GM19099 (cell line): Measurements from ENCODE around the gene IQGAP3.
A peak's percentile ranks its signal among the peaks of the same experiment; 100 is the strongest.

Source experiments
- POLR2A ChIP-seq: IDR thresholded peaks from 3 replicates; pipeline ENCODE4 v1.6.1; 2011; ENCODE audit warnings: low read depth; ENCODE audit not compliant: insufficient read length; ENCODE audit errors: extremely low read depth

IQGAP3 gene

GRCh38 chr1:156493742-156494141 lies 78.6 kb downstream of the IQGAP3 start:
- TF ChIP-seq POLR2A, result no peak

- TF ChIP-seq POLR2A, result no peak
Observed at GRCh38 chr1:156493154-156493631, 79.2 kb downstream of the IQGAP3 start.

GRCh38 chr1:156492591-156493080 lies 79.7 kb downstream of the IQGAP3 start:
- TF ChIP-seq POLR2A, result no peak

GRCh38 chr1:156492013-156492590 lies 80.3 kb downstream of the IQGAP3 start:
- peak; percentile 15 for TF ChIP-seq POLR2A

GRCh38 chr1:156491151-156491949 lies 81.0 kb downstream of the IQGAP3 start:
- peak; percentile 41 for TF ChIP-seq POLR2A

GRCh38 chr1:156490401-156491032 lies 81.8 kb downstream of the IQGAP3 start:
- peak; percentile 22 for TF ChIP-seq POLR2A

GRCh38 chr1:156489935-156490293 lies 82.5 kb downstream of the IQGAP3 start:
- no peak for TF ChIP-seq POLR2A

- TF ChIP-seq POLR2A, result peak; percentile 24
Observed at GRCh38 chr1:156489166-156489934, 83.0 kb downstream of the IQGAP3 start.

GRCh38 chr1:156488566-156489165 lies 83.7 kb downstream of the IQGAP3 start:
- peak; percentile 55 for TF ChIP-seq POLR2A

- no peak for TF ChIP-seq POLR2A
Observed at GRCh38 chr1:156487862-156488261, 84.5 kb downstream of the IQGAP3 start.

GRCh38 chr1:156486421-156487344 lies 85.7 kb downstream of the IQGAP3 start:
- no peak for TF ChIP-seq POLR2A

- no peak for TF ChIP-seq POLR2A
Observed at GRCh38 chr1:156485984-156486383, 86.4 kb downstream of the IQGAP3 start.

GRCh38 chr1:156484480-156485058 lies 87.8 kb downstream of the IQGAP3 start:
- TF ChIP-seq POLR2A, result no peak

GRCh38 chr1:156483397-156483796 lies 89.0 kb downstream of the IQGAP3 start:
- no peak for TF ChIP-seq POLR2A

- TF ChIP-seq POLR2A, result no peak
Observed at GRCh38 chr1:156482276-156482675, 90.1 kb downstream of the IQGAP3 start.
